A673 (cell line): ENCODE measurements around the gene DNMT3L.
"Not testable (repeated sequence)": the region's sequence is repeated elsewhere in the genome, so short reads cannot be mapped to it uniquely, and the experiment has no call there.

ENCODE experiments used
- EZH2 ChIP-seq: fragments of 200-600 bp; sonication (generic); IDR thresholded peaks from 2 replicates; pipeline ENCODE4 v1.6.1; 2017; ENCODE audit warnings: borderline replicate concordance, low read depth, mild to moderate bottlenecking, mixed read lengths, antibody characterized with exemption, low read length; ENCODE audit not compliant: poor library complexity, severe bottlenecking
- TF ChIP-seq, protein P1 (sequence below): fragments of 300-800, 200-600 bp; sonication (generic); conservative IDR thresholded peaks from 2 replicates; pipeline ENCODE4 v1.5.1; 2017; ENCODE audit warnings: low read depth, mild to moderate bottlenecking, antibody characterized with exemption, low read length, moderate library complexity, mixed read lengths

DNA sequence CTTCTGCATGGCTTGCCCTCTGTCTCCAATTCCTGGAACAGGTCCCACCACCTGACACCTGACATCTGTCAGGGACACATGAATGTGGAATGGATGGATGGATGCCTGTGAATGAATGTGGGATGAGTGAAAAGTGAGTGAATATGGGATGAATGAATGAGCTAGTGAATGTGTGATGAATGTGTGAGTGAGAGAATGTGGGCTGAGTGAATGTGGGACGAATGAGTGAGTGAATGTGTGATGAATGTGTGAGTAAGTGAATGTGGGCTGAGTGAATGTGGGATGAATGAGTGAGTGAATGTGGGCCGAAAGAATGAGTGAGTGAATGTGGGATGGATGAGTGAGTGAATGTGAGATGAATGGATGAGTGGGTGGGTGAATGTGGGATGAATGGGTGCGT is 50.1 kb downstream of the DNMT3L start:
- TF ChIP-seq, protein P1, sequence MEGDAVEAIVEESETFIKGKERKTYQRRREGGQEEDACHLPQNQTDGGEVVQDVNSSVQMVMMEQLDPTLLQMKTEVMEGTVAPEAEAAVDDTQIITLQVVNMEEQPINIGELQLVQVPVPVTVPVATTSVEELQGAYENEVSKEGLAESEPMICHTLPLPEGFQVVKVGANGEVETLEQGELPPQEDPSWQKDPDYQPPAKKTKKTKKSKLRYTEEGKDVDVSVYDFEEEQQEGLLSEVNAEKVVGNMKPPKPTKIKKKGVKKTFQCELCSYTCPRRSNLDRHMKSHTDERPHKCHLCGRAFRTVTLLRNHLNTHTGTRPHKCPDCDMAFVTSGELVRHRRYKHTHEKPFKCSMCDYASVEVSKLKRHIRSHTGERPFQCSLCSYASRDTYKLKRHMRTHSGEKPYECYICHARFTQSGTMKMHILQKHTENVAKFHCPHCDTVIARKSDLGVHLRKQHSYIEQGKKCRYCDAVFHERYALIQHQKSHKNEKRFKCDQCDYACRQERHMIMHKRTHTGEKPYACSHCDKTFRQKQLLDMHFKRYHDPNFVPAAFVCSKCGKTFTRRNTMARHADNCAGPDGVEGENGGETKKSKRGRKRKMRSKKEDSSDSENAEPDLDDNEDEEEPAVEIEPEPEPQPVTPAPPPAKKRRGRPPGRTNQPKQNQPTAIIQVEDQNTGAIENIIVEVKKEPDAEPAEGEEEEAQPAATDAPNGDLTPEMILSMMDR = not testable (repeated sequence)
- not testable (repeated sequence) for TF ChIP-seq EZH2
